ENCODE results near the gene SERF1B.
"Not testable (repeated sequence)": the region's sequence is repeated elsewhere in the genome, so short reads cannot be mapped to it uniquely, and the experiment has no call there.

The SERF1B gene

GRCh38 chr5:70025106-70025844, at the start of gene SERF1B:
Gene SERF1B (plus strand): TSS chr5:70025251. CDS start chr5:70025452, 201 bp downstream.
- not testable (repeated sequence) for FAIRE-seq

- not testable (repeated sequence) for FAIRE-seq
Measured at GRCh38 chr5:69991713-69992112, 33.3 kb upstream of the SERF1B start.

GRCh38 chr5:69995535-69995934, 29.5 kb upstream of the SERF1B start:
- FAIRE-seq: not testable (repeated sequence)

- FAIRE-seq: not testable (repeated sequence)
Measured at GRCh38 chr5:70020660-70021059, 4.4 kb upstream of the SERF1B start.

- peak; percentile 43 for FAIRE-seq
Measured at GRCh38 chr5:70025845-70026145, 744 bp downstream of the SERF1B start.

GRCh38 chr5:70031204-70031603, 6.2 kb downstream of the SERF1B start:
- FAIRE-seq: not testable (repeated sequence)

- FAIRE-seq: not testable (repeated sequence)
Measured at GRCh38 chr5:70041411-70041810, 16.4 kb downstream of the SERF1B start.

GRCh38 chr5:70049790-70050142, 24.7 kb downstream of the SERF1B start:
- not testable (repeated sequence) for FAIRE-seq

GRCh38 chr5:70056289-70056942, 31.4 kb downstream of the SERF1B start:
- not testable (repeated sequence) for FAIRE-seq

- not testable (repeated sequence) for FAIRE-seq
Measured at GRCh38 chr5:70057140-70057539, 32.1 kb downstream of the SERF1B start.

GRCh38 chr5:70077632-70078031, 52.6 kb downstream of the SERF1B start:
- FAIRE-seq: not testable (repeated sequence)

- FAIRE-seq: not testable (repeated sequence)
Measured at GRCh38 chr5:70088907-70089464, 63.9 kb downstream of the SERF1B start.

- not testable (repeated sequence) for FAIRE-seq
Measured at GRCh38 chr5:70091776-70092175, 66.7 kb downstream of the SERF1B start.
